Mucosa of rectum (tissue), 2 donors: ENCODE data around the gene THAP6.
"Not testable (repeated sequence)": the region's sequence is repeated elsewhere in the genome, so short reads cannot be mapped to it uniquely, and the experiment has no call there.

Source experiments
- H3K27ac ChIP-seq, 2 donors: one replicate each; pipeline ENCODE4 v1.7.0; 2013; ENCODE audit warnings: inconsistent platforms in 2 of 2, low read depth in 2 of 2, low read length in 2 of 2
- H3K27me3 ChIP-seq, 2 donors: one replicate each; pipeline ENCODE4 v1.7.0; 2013; ENCODE audit warnings: low read length in 2 of 2; ENCODE audit not compliant: control insufficient read depth in 2 of 2, insufficient read depth in 2 of 2
- H3K36me3 ChIP-seq, 2 donors: one replicate each; pipeline ENCODE4 v1.7.0; 2013; ENCODE audit warnings: low read length in 2 of 2; ENCODE audit not compliant: control insufficient read depth in 2 of 2, insufficient read depth in 2 of 2
- H3K4me1 ChIP-seq, 2 donors: one replicate each; pipeline ENCODE4 v1.7.0; 2013; ENCODE audit warnings: low read length in 2 of 2, mild to moderate bottlenecking in 1 of 2; ENCODE audit not compliant: control insufficient read depth in 2 of 2, insufficient read depth in 2 of 2
- H3K4me3 ChIP-seq, 2 donors: one replicate each; pipeline ENCODE4 v1.7.0; 2013; ENCODE audit warnings: low read length in 2 of 2
- H3K9ac ChIP-seq, 2 donors: one replicate each; pipeline ENCODE4 v1.7.0; 2013; ENCODE audit warnings: low read length in 2 of 2, low read depth in 1 of 2, mild to moderate bottlenecking in 1 of 2
- H3K9me3 ChIP-seq, 2 donors: one replicate each; pipeline ENCODE4 v1.7.0; 2013; ENCODE audit warnings: low read length in 2 of 2; ENCODE audit not compliant: control insufficient read depth in 2 of 2
- donor health status: healthy.
- donor health status: Normal muscosa, but diverticular disease.

Gene THAP6

DNA sequence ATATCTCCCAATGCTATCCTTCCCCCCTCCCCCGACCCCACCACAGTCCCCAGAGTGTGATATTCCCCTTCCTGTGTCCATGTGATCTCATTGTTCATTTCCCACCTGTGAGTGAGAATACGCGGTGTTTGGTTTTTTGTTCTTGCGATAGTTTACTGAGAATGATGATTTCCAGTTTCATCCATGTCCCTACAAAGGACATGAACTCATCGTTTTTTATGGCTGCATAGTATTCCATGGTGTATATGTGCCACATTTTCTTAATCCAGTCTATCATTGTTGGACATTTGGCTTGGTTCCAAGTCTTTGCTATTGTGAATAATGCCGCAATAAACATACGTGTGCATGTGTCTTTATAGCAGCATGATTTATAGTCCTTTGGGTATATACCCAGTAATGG lies 5.2 kb downstream of the THAP6 start:
- not testable (repeated sequence) for H3K27me3 ChIP-seq, H3K4me3 ChIP-seq, H3K9ac ChIP-seq, H3K27ac ChIP-seq, H3K9me3 ChIP-seq
- Histone ChIP-seq H3K36me3 (peaks cover 22 to 23% of the 10 kb centered on the region in 2 donors), H3K4me1 (peaks cover 10 to 12% of the 10 kb centered on the region in 2 donors)

DNA sequence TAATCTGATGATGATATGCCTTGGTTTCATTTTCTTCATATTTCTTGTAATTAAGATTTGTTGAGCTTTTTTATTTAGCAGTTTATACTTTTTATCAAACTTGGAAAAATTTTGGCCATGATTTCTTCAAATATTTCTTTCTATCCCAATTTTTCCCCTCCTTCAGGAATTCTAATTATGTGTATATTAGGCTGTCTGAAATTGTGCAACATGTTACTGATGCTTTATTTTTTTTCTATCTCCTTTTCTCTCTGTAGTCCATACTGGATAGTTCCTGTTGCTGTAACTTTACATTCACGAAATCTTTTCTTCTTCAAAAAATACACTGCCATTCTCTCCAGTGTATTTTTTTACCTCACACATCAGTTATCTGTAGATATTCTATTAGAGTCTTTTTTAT lies 10.8 kb downstream of the THAP6 start:
- H3K9me3 ChIP-seq = no peaks in the 10 kb centered on the region
- no peaks in the 10 kb centered on the region for H3K27me3 ChIP-seq
- no peak overlapping the region for H3K27ac ChIP-seq
- peaks cover 33 to 45% of the 10 kb centered on the region in 2 donors for H3K36me3 ChIP-seq
- no peak overlapping the region for H3K4me3 ChIP-seq
- no peak overlapping the region for H3K9ac ChIP-seq
- H3K4me1 ChIP-seq = no peaks in the 10 kb centered on the region

DNA sequence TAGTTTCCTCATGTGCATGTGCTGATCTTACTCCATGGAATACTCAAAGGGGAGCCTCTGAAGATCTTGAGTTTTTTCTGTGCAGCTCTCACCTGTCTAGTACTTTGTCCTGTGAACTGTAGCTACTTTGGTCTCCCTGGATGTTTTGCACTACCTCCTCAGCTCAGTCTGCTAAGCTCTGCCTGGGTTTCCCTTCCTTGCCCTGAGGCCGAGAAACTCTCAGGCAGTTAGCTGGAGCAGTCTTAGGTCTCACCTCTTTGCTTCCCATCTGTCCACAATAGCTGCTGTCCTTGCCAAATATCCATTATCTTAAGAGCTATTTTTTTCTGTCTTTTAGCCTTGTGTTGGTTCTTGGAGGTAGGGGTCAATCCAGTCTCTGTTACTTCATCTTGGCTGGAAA lies 11.6 kb downstream of the THAP6 start:
- Histone ChIP-seq H3K9me3 (no peaks in the 10 kb centered on the region), H3K4me3 (no peak overlapping the region), H3K4me1 (no peaks in the 10 kb centered on the region), H3K27me3 (no peaks in the 10 kb centered on the region), H3K36me3 (peaks cover 41 to 51% of the 10 kb centered on the region in 2 donors), H3K27ac (no peak overlapping the region), H3K9ac (no peak overlapping the region)

DNA sequence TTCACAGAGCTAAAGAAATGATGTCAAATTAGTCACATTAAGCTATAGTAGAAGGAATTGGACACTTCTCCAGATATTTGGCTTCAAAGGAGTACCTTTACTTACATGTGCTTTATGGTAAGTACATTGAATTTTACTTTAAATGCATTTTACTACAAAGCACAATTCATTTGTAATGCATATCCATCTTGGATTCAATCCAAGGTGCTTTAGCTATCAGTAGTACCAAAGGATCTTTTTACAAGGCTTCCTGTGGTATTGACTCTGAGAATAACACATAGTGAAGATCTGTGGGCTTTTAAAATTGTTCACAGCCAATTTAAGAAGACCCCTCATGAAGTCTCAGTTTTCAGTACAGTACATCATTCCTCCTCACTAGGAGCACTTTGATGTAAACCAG lies 13.2 kb downstream of the THAP6 start:
- Histone ChIP-seq H3K27ac (no peak overlapping the region), H3K9me3 (no peaks in the 10 kb centered on the region), H3K4me1 (no peaks in the 10 kb centered on the region), H3K4me3 (no peak overlapping the region), H3K36me3 (peaks cover 39 to 48% of the 10 kb centered on the region in 2 donors), H3K9ac (no peak overlapping the region), H3K27me3 (no peaks in the 10 kb centered on the region)

DNA sequence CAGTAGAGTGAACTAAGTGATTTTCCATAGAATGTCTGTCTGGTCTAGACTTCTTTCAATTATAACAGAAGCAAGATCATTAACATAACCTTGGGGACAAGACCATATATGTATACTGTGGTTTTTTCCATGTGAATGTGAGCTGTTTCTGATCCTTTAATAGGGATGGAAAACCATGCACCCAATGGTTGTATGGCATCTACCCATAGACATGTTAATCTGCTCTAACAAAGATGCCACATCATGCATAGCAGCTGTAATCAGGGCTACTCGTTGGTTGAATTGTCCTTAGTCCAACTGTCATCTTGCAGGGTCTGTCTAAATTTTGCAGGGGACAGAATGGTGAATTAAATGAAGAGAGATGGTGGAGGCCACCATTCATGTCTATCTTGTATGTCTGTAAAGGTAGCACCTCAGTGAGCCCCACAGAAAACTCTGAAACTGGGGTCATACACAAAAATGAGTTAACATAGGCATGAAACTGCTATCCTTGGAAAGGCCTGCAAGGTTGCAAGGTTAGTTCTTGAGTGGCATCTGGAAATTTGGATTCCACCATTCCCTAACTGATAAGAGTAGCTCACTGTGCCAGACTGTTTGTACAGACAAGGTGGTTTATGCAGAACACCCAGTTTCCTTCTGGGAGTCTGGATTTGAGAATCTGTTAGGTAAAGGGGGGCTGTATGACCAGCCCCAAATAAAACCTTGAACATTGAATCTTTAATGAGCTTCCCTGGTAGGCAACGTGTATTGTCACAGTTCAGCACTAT lies 16.5 kb downstream of the THAP6 start:
- Histone ChIP-seq H3K9ac (no peak overlapping the region), H3K27me3 (no peaks in the 10 kb centered on the region), H3K4me3 (no peak overlapping the region), H3K27ac (no peak overlapping the region), H3K36me3 (peaks cover 32 to 35% of the 10 kb centered on the region in 2 donors), H3K4me1 (no peaks in the 10 kb centered on the region), H3K9me3 (no peaks in the 10 kb centered on the region)

DNA sequence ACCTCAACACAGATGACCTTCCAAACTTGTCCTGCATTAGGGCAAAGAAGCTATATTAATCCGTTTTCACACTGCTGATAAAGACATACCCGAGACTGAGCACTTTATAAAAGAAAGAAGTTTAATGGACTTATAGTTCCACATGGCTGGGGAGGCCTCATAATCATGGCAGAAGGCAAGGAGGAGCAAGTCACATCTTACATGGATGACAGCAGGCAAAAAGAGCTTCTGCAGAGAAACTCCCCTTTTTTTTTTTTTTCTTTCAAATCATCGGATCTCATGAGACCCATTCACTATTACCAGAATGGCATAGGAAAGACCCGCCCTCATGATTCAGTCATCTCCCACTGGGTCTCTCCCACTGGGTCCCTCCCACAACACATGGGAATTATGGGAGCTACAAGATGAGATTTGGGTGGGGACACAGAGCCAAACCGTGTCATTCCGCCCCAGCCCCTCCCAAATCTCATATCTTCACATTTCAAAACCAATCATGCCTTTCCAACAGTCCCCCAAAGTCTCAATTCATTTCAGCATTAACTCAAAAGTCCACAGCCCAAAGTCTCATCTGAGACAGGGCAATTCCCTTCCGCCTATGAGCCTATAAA lies 17.4 kb downstream of the THAP6 start:
- H3K4me3 ChIP-seq, H3K27ac ChIP-seq, H3K9me3 ChIP-seq, H3K9ac ChIP-seq, H3K27me3 ChIP-seq, H3K4me1 ChIP-seq: not testable (repeated sequence)
- H3K36me3 ChIP-seq = peaks cover 27 to 28% of the 10 kb centered on the region in 2 donors

DNA sequence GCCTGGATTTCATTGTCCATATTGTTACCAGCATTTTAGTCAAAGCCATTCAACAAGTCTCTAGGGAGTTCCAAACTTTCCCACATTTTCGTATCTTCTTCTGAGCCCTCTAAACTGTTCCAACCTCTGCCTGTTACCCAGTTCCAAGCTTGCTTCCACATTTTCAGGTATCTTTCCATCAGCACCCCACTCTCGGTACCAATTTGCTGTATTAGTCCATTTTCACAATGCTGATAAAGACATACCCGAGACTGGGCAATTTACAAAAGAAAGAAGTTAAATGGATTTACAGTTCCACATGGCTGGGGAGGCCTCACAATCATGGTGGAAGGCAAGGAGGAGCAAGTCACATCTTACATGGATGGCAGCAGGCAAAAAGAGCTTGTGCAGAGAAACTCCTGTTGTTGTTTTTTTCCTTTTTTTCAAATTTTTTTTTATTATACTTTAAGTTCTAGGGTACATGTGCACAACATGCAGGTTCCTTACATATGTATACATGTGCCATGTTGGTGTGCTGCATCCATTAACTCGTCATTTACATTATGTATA lies 19.1 kb downstream of the THAP6 start:
- peaks cover 14 to 16% of the 10 kb centered on the region in 2 donors for H3K36me3 ChIP-seq
- H3K9me3 ChIP-seq, H3K4me1 ChIP-seq, H3K9ac ChIP-seq, H3K27ac ChIP-seq, H3K27me3 ChIP-seq, H3K4me3 ChIP-seq: not testable (repeated sequence)

DNA sequence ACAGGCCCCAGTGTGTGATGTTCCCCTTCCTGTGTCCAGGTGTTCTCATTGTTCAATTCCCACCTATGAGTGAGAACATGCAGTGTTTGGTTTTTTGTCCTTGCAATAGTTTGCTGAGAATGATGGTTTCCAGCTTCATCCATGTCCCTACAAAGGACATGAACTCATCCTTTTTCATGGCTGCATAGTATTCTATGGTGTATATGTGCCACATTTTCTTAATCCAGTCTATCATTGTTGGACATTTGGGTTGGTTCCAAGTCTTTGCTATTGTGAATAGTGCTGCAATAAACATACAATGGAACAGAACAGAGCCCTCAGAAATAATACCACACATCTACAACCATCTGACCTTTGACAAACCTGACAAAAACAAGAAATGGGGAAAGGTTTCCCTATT lies 19.7 kb downstream of the THAP6 start:
- not testable (repeated sequence) for H3K9ac ChIP-seq, H3K27me3 ChIP-seq, H3K9me3 ChIP-seq, H3K4me1 ChIP-seq, H3K4me3 ChIP-seq, H3K27ac ChIP-seq
- peaks cover 14 to 15% of the 10 kb centered on the region in 2 donors for H3K36me3 ChIP-seq

DNA sequence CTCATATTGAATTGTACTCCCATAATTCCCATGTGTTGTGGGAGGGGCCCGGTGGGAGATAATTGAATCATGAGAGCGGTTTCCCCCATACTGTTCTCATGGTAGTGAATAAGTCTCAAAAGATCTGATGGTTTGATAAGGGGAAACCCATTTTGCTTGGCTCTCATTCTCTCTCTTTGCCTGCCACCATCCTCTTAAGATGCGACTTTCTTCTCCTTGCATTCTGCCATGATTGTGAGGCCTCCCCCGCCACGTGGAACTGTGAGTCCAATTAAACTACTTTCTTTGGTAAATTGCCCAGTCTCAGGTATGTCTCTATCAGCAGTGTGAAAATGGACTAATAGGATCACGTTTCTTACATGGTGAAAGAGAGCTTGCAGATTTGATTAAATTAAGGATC lies 23.0 kb downstream of the THAP6 start:
- H3K4me3 ChIP-seq, H3K27me3 ChIP-seq, H3K36me3 ChIP-seq, H3K27ac ChIP-seq, H3K9ac ChIP-seq, H3K9me3 ChIP-seq, H3K4me1 ChIP-seq: not testable (repeated sequence)

DNA sequence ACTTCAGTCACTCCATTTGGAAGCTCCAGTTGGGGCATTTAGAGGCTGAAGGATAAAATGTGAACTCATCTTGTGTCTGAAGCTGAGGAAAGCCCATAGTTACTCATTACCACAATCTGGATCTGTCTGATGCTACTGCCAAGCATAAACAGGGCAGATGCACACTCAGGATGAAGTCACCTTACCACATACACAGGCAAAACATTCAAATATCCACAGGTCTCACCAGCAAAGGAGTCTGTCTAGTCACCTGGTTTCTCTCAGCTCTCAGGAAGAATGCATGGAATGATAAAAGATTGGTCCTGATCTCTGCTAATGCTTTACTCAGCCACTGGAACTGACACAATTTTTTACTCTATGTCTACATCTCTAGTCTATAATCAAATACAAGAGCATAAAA lies 28.6 kb downstream of the THAP6 start:
- Histone ChIP-seq H3K27ac (no peak overlapping the region), H3K9ac (no peak overlapping the region), H3K27me3 (no peaks in the 10 kb centered on the region), H3K9me3 (no peaks in the 10 kb centered on the region), H3K4me1 (no peaks in the 10 kb centered on the region), H3K4me3 (no peak overlapping the region), H3K36me3 (peaks cover 0 to 5% of the 10 kb centered on the region in 2 donors)
